Activated CD4-positive, alpha-beta T cell treated with anti-CD3 and anti-CD28 coated beads for 36 hours (primary cell): Measurements from ENCODE around the gene ZNF618. TPM values are rescaled to one million over a fixed set of nuclear protein-coding genes. Genes with fewer than 3 reads are reported as not detected.

ENCODE experiments used
- ATAC-seq: fragments of 200-7000 bp; cut with Tn5 transposase; one replicate; pipeline ENCODE4 v1.10.0; 2021; ENCODE audit warnings: mild to moderate bottlenecking, moderate library complexity
- CTCF ChIA-PET: fragments of 350-600 bp; sonication (Branson Sonifier 250); formaldehyde crosslinking; loops from one replicate; lab custom pipeline; 2021; ENCODE audit warnings: antibody characterized with exemption; lab: Charles Lee
- POLR2A ChIA-PET: fragments of 350-600 bp; sonication (Branson Sonifier 250); formaldehyde crosslinking; loops from one replicate; lab custom pipeline; 2021; ENCODE audit warnings: antibody characterized with exemption, inconsistent platforms; lab: Charles Lee
- DNase-seq: peaks from one replicate; pipeline ENCODE4 v3.0.0-alpha.2; 2020
- H3K27ac Mint-ChIP-seq: one replicate; pipeline ENCODE4 v1.8.0; 2021; ENCODE audit warnings: mixed read lengths
- H3K27me3 Mint-ChIP-seq: one replicate; pipeline ENCODE4 v1.8.0; 2021; ENCODE audit warnings: mixed read lengths
- H3K36me3 Mint-ChIP-seq: one replicate; pipeline ENCODE4 v1.8.0; 2021; ENCODE audit warnings: low read depth, mixed read lengths
- H3K4me1 Mint-ChIP-seq: one replicate; pipeline ENCODE4 v1.8.0; 2021; ENCODE audit warnings: mixed read lengths
- H3K4me3 Mint-ChIP-seq: one replicate; pipeline ENCODE4 v1.8.0; 2021; ENCODE audit warnings: mild to moderate bottlenecking, moderate library complexity, mixed read lengths
- H3K9me3 Mint-ChIP-seq: one replicate; pipeline ENCODE4 v1.8.0; 2021; ENCODE audit warnings: low read depth, mixed read lengths
- intact Hi-C, 2 experiments: fragments of 100-400 bp; cut with DNase I in 1 of 2; cut with micrococcal nuclease in 1 of 2; formaldehyde crosslinking; loops; one replicate each; pipeline versions ENCODE4 v1.14.2 to v1.15.1; 2022 to 2024; cut with DNase I, micrococcal nuclease
- total RNA-seq, 2 experiments: library from RNA; stranded (reverse); gene quantifications; one replicate each; pipeline ENCODE4 v1.2.3, GENCODE V29; 2021

The ZNF618 gene
- total RNA-seq, 2 experiments from 2014 or later, result 0.11 TPM

- Mint-ChIP-seq H3K27ac (no peak overlapping the region), H3K4me1 (peaks cover 3% of the 10 kb centered on the region), H3K27me3 (no peaks in the 10 kb centered on the region), H3K4me3 (no peak overlapping the region), H3K36me3 (no peaks in the 10 kb centered on the region), H3K9me3 (no peaks in the 10 kb centered on the region)
- DNase-seq (no peak), ATAC-seq (no peak)
- ChIA-PET POLR2A (no interaction called here), CTCF (no interaction called here)
- intact Hi-C loops, result no loop called here
These were observed 122.6 kb downstream of the ZNF618 start for GRCh38 chr9:113998525-113999255.

- POLR2A ChIA-PET, result no interaction called here
- no peaks in the 10 kb centered on the region for H3K27me3 Mint-ChIP-seq
- H3K36me3 Mint-ChIP-seq, result no peaks in the 10 kb centered on the region
- intact Hi-C loops, result no loop called here
- no peak overlapping the region for H3K4me3 Mint-ChIP-seq
- DNase-seq (no peak), ATAC-seq (no peak)
- CTCF ChIA-PET, result no interaction called here
- no peaks in the 10 kb centered on the region for H3K9me3 Mint-ChIP-seq
- H3K27ac Mint-ChIP-seq, result no peak overlapping the region
- H3K4me1 Mint-ChIP-seq, result no peaks in the 10 kb centered on the region
These were observed 123.3 kb downstream of the ZNF618 start for GRCh38 chr9:113999256-114000062.

GRCh38 chr9:114000063-114000454 is 124.0 kb downstream of the ZNF618 start:
- ATAC-seq, result no peak
- H3K36me3 Mint-ChIP-seq, result no peaks in the 10 kb centered on the region
- intact Hi-C loops, result no loop called here
- no peak overlapping the region for H3K4me3 Mint-ChIP-seq
- H3K27me3 Mint-ChIP-seq, result no peaks in the 10 kb centered on the region
- DNase-seq, result no peak
- POLR2A ChIA-PET, result no interaction called here
- H3K4me1 Mint-ChIP-seq, result no peaks in the 10 kb centered on the region
- CTCF ChIA-PET, result no interaction called here
- no peaks in the 10 kb centered on the region for H3K9me3 Mint-ChIP-seq
- H3K27ac Mint-ChIP-seq, result no peak overlapping the region

GRCh38 chr9:114000671-114001409 is 124.7 kb downstream of the ZNF618 start:
- H3K9me3 Mint-ChIP-seq, result no peaks in the 10 kb centered on the region
- DNase-seq, result no peak
- POLR2A ChIA-PET, result no interaction called here
- intact Hi-C loops, result no loop called here
- H3K27me3 Mint-ChIP-seq, result no peaks in the 10 kb centered on the region
- no peak overlapping the region for H3K4me3 Mint-ChIP-seq
- ATAC-seq, result no peak
- no peaks in the 10 kb centered on the region for H3K4me1 Mint-ChIP-seq
- CTCF ChIA-PET, result no interaction called here
- no peaks in the 10 kb centered on the region for H3K36me3 Mint-ChIP-seq
- no peak overlapping the region for H3K27ac Mint-ChIP-seq

GRCh38 chr9:114001410-114001685 is 125.2 kb downstream of the ZNF618 start:
- DNase-seq (no peak), ATAC-seq (no peak)
- no peak overlapping the region for H3K4me3 Mint-ChIP-seq
- ChIA-PET POLR2A (no interaction called here), CTCF (no interaction called here)
- H3K4me1 Mint-ChIP-seq, result no peaks in the 10 kb centered on the region
- H3K27me3 Mint-ChIP-seq, result no peaks in the 10 kb centered on the region
- no peaks in the 10 kb centered on the region for H3K36me3 Mint-ChIP-seq
- H3K9me3 Mint-ChIP-seq, result no peaks in the 10 kb centered on the region
- no peak overlapping the region for H3K27ac Mint-ChIP-seq
- intact Hi-C loops, result no loop called here

- ATAC-seq (no peak), DNase-seq (no peak)
- no peaks in the 10 kb centered on the region for H3K36me3 Mint-ChIP-seq
- ChIA-PET POLR2A (no interaction called here), CTCF (no interaction called here)
- H3K4me1 Mint-ChIP-seq, result no peaks in the 10 kb centered on the region
- H3K27ac Mint-ChIP-seq, result no peak overlapping the region
- H3K9me3 Mint-ChIP-seq, result no peaks in the 10 kb centered on the region
- no peaks in the 10 kb centered on the region for H3K27me3 Mint-ChIP-seq
- intact Hi-C loops, result no loop called here
- H3K4me3 Mint-ChIP-seq, result no peak overlapping the region
These were observed 125.7 kb downstream of the ZNF618 start for GRCh38 chr9:114001794-114002261.

GRCh38 chr9:114002271-114002985 is 126.3 kb downstream of the ZNF618 start:
- H3K27ac Mint-ChIP-seq, result no peak overlapping the region

GRCh38 chr9:114002986-114003350 is 126.9 kb downstream of the ZNF618 start:
- no peak overlapping the region for H3K27ac Mint-ChIP-seq
- ATAC-seq, result no peak
- no peaks in the 10 kb centered on the region for H3K27me3 Mint-ChIP-seq
- intact Hi-C loops, result no loop called here
- POLR2A ChIA-PET, result no interaction called here
- DNase-seq, result no peak
- no peaks in the 10 kb centered on the region for H3K4me1 Mint-ChIP-seq
- no peaks in the 10 kb centered on the region for H3K9me3 Mint-ChIP-seq
- H3K36me3 Mint-ChIP-seq, result no peaks in the 10 kb centered on the region
- no peak overlapping the region for H3K4me3 Mint-ChIP-seq
- CTCF ChIA-PET, result no interaction called here

More at GRCh38 chr9:114002271-114002985, 126.3 kb downstream of the ZNF618 start:
- H3K4me1 Mint-ChIP-seq, result no peaks in the 10 kb centered on the region
- intact Hi-C loops, result no loop called here
- CTCF ChIA-PET, result no interaction called here
- POLR2A ChIA-PET, result no interaction called here
- DNase-seq (no peak), ATAC-seq (no peak)
- no peaks in the 10 kb centered on the region for H3K36me3 Mint-ChIP-seq
- H3K4me3 Mint-ChIP-seq, result no peak overlapping the region
- no peaks in the 10 kb centered on the region for H3K9me3 Mint-ChIP-seq
- H3K27me3 Mint-ChIP-seq, result no peaks in the 10 kb centered on the region

- ATAC-seq, result no peak
- Mint-ChIP-seq H3K27ac (no peak overlapping the region), H3K27me3 (no peaks in the 10 kb centered on the region), H3K4me1 (no peaks in the 10 kb centered on the region), H3K36me3 (no peaks in the 10 kb centered on the region), H3K4me3 (no peak overlapping the region), H3K9me3 (no peaks in the 10 kb centered on the region)
- no peak for DNase-seq
- intact Hi-C loops, result no loop called here
- ChIA-PET POLR2A (no interaction called here), CTCF (no interaction called here)
These were observed 127.2 kb downstream of the ZNF618 start for GRCh38 chr9:114003351-114003750.

GRCh38 chr9:114003758-114004157 is 127.6 kb downstream of the ZNF618 start:
- CTCF ChIA-PET, result interaction anchor here (0.6 kb wide), 1 partner anchor 552 kb away, joined by 3 read pairs; no protein-coding TSS in a partner anchor
- ATAC-seq, result no peak

GRCh38 chr9:114004221-114004716 is 128.2 kb downstream of the ZNF618 start:
- Mint-ChIP-seq H3K4me1 (no peaks in the 10 kb centered on the region), H3K27me3 (no peaks in the 10 kb centered on the region), H3K4me3 (no peak overlapping the region), H3K9me3 (no peaks in the 10 kb centered on the region), H3K36me3 (no peaks in the 10 kb centered on the region), H3K27ac (no peak overlapping the region)
- DNase-seq, result no peak
- POLR2A ChIA-PET, result no interaction called here
- ATAC-seq, result no peak
- intact Hi-C loops, result no loop called here
- CTCF ChIA-PET, result interaction anchor here (0.6 kb wide), 1 partner anchor 552 kb away, joined by 3 read pairs; no protein-coding TSS in a partner anchor

More at GRCh38 chr9:114003758-114004157, 127.6 kb downstream of the ZNF618 start:
- Mint-ChIP-seq H3K9me3 (no peaks in the 10 kb centered on the region), H3K27me3 (no peaks in the 10 kb centered on the region), H3K4me1 (no peaks in the 10 kb centered on the region), H3K4me3 (no peak overlapping the region), H3K27ac (no peak overlapping the region), H3K36me3 (no peaks in the 10 kb centered on the region)
- POLR2A ChIA-PET, result no interaction called here
- DNase-seq, result no peak
- intact Hi-C loops, result no loop called here
